ENCODE data around the gene HSD17B11.
"Not testable (repeated sequence)": the region's sequence is repeated elsewhere in the genome, so short reads cannot be mapped to it uniquely, and the experiment has no call there.

DNA sequence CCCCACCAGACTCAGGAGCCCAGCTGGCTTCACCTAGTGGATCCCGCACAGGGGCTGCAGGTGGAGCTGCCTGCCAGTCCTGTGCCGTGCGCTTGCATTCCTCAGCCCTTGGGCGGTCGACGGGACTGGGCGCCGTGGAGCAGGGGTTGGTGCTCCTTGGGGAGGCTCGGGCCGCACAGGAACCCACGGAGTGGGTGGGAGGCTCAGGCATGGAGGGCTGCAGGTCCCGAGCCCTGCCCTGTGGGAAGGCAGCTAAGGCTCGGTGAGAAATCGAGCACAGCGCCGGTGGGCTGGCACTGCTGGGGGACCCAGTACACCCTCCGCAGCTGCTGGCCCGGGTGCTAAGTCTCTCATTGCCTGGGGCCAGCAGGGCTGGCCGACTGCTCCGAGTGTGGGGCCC is 4.9 kb upstream of the HSD17B11 start:
- TF ChIP-seq EZH2 (IDR thresholded peaks at IDR 0.05; ENCODE audit: borderline replicate concordance, low read length): not testable (repeated sequence)
- TF ChIP-seq, protein P1, sequence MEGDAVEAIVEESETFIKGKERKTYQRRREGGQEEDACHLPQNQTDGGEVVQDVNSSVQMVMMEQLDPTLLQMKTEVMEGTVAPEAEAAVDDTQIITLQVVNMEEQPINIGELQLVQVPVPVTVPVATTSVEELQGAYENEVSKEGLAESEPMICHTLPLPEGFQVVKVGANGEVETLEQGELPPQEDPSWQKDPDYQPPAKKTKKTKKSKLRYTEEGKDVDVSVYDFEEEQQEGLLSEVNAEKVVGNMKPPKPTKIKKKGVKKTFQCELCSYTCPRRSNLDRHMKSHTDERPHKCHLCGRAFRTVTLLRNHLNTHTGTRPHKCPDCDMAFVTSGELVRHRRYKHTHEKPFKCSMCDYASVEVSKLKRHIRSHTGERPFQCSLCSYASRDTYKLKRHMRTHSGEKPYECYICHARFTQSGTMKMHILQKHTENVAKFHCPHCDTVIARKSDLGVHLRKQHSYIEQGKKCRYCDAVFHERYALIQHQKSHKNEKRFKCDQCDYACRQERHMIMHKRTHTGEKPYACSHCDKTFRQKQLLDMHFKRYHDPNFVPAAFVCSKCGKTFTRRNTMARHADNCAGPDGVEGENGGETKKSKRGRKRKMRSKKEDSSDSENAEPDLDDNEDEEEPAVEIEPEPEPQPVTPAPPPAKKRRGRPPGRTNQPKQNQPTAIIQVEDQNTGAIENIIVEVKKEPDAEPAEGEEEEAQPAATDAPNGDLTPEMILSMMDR (IDR thresholded peaks at IDR 0.05; ENCODE audit: low read length): not testable (repeated sequence)
